Coronary artery (tissue), 2 donors: Measurements from ENCODE around the gene CEP250.

Experiments used
- DNase-seq: peaks from one replicate; pipeline ENCODE4 v3.0.0-alpha.2; 2017; ENCODE audit warnings: low spot score
- H3K27ac ChIP-seq, 2 donors: fragments of 200-600 bp; sonication (generic); one replicate each; pipeline ENCODE4 v1.5.1; 2016 to 2019
- H3K4me3 ChIP-seq: fragments of 200-600 bp; sonication (generic); 2 replicates; pipeline ENCODE4 v1.5.1; 2016; ENCODE audit warnings: mild to moderate bottlenecking, moderate library complexity
- CTCF ChIP-seq: fragments of 200-600 bp; sonication (generic); IDR thresholded peaks from one replicate; pipeline ENCODE4 v1.5.1; 2019; ENCODE audit warnings: antibody characterized with exemption

The CEP250 gene

GRCh38 chr20:35560541-35560940 lies 105.1 kb downstream of the CEP250 start:
- no peak for DNase-seq

GRCh38 chr20:35561268-35561667 lies 105.9 kb downstream of the CEP250 start:
- no peak for DNase-seq
- TF ChIP-seq CTCF, result no peak

More at GRCh38 chr20:35560541-35560940, 105.1 kb downstream of the CEP250 start:
- Histone ChIP-seq H3K27ac (no peak overlapping the region), H3K4me3 (no peak overlapping the region)
- no peak for TF ChIP-seq CTCF

GRCh38 chr20:35561671-35562070 lies 106.3 kb downstream of the CEP250 start:
- DNase-seq, result no peak
- no peak for TF ChIP-seq CTCF
- no peak overlapping the region for H3K4me3 ChIP-seq

More at GRCh38 chr20:35561268-35561667, 105.9 kb downstream of the CEP250 start:
- Histone ChIP-seq H3K27ac (no peak overlapping the region), H3K4me3 (no peak overlapping the region)

GRCh38 chr20:35562541-35563110 lies 107.2 kb downstream of the CEP250 start:
- no peak for TF ChIP-seq CTCF
- no peak for DNase-seq
- no peak overlapping the region for H3K27ac ChIP-seq
- no peak overlapping the region for H3K4me3 ChIP-seq

More at GRCh38 chr20:35561671-35562070, 106.3 kb downstream of the CEP250 start:
- H3K27ac ChIP-seq, result no peak overlapping the region

- TF ChIP-seq CTCF, result no peak
- no peak for DNase-seq
- no peak overlapping the region for H3K27ac ChIP-seq
- no peak overlapping the region for H3K4me3 ChIP-seq
These were observed 108.4 kb downstream of the CEP250 start for GRCh38 chr20:35563834-35564233.

GRCh38 chr20:35564905-35565304 lies 109.5 kb downstream of the CEP250 start:
- H3K27ac ChIP-seq, result no peak overlapping the region
- no peak for TF ChIP-seq CTCF
- DNase-seq, result no peak
- no peak overlapping the region for H3K4me3 ChIP-seq

GRCh38 chr20:35568645-35569044 lies 113.2 kb downstream of the CEP250 start:
- H3K27ac ChIP-seq, result no peak overlapping the region
- H3K4me3 ChIP-seq, result no peak overlapping the region
- DNase-seq, result no peak
- no peak for TF ChIP-seq CTCF
